HEK293 (cell line): ENCODE measurements around the gene ITGB5.

Experiments used
- CTCF ChIP-seq: fragments of 450-650 bp; formaldehyde crosslinking; IDR thresholded peaks from 2 replicates; pipeline ENCODE4 v1.5.1; 2016; ENCODE audit warnings: missing biosample characterization, missing genetic modification characterization
- GLIS1 ChIP-seq: fragments of 450-650 bp; formaldehyde crosslinking; IDR thresholded peaks from 2 replicates; pipeline ENCODE4 v1.5.1; 2016; ENCODE audit warnings: missing biosample characterization, missing genetic modification characterization
- KLF10 ChIP-seq: fragments of 450-650 bp; IDR thresholded peaks from 2 replicates; pipeline ENCODE4 v1.5.1; 2018; ENCODE audit warnings: missing biosample characterization, mild to moderate bottlenecking, missing genetic modification characterization
- KLF16 ChIP-seq: fragments of 450-650 bp; formaldehyde crosslinking; IDR thresholded peaks from 2 replicates; pipeline ENCODE4 v1.5.1; 2017; ENCODE audit warnings: missing biosample characterization, missing genetic modification characterization
- PBX3 ChIP-seq: sonication (generic); formaldehyde crosslinking; IDR thresholded peaks from 2 replicates; pipeline ENCODE4 v1.8.1; 2022; ENCODE audit warnings: mild to moderate bottlenecking, moderate library complexity, missing genetic modification reagents
- TRIM28 ChIP-seq: IDR thresholded peaks from 2 replicates; pipeline ENCODE4 v1.6.1; 2011; ENCODE audit warnings: low read length, control low read depth, borderline replicate concordance
- YY2 ChIP-seq: fragments of 450-650 bp; formaldehyde crosslinking; IDR thresholded peaks from 2 replicates; pipeline ENCODE4 v1.5.1; 2016; ENCODE audit warnings: missing biosample characterization, missing genetic modification characterization
- ZBTB26 ChIP-seq: fragments of 450-650 bp; formaldehyde crosslinking; optimal IDR thresholded peaks from 2 replicates; pipeline ENCODE3; 2016; ENCODE audit warnings: missing biosample characterization, mild to moderate bottlenecking, missing genetic modification characterization
- ZBTB8A ChIP-seq: fragments of 450-650 bp; formaldehyde crosslinking; IDR thresholded peaks from 2 replicates; pipeline ENCODE4 v1.5.1; 2016; ENCODE audit warnings: missing biosample characterization, missing genetic modification characterization
- ZFP3 ChIP-seq: fragments of 450-650 bp; formaldehyde crosslinking; IDR thresholded peaks from 2 replicates; pipeline ENCODE4 v1.5.1; 2016; ENCODE audit warnings: low read depth, missing biosample characterization, missing genetic modification characterization
- ZNF155 ChIP-seq: fragments of 450-650 bp; formaldehyde crosslinking; IDR thresholded peaks from 2 replicates; pipeline ENCODE4 v1.5.1; 2016; ENCODE audit warnings: missing biosample characterization, missing genetic modification characterization
- ZNF280D ChIP-seq: fragments of 450-650 bp; formaldehyde crosslinking; IDR thresholded peaks from 2 replicates; pipeline ENCODE4 v1.5.1; 2016; ENCODE audit warnings: missing biosample characterization, missing genetic modification characterization
- ZNF324 ChIP-seq: fragments of 450-650 bp; formaldehyde crosslinking; IDR thresholded peaks from 2 replicates; pipeline ENCODE4 v1.5.1; 2016; ENCODE audit warnings: missing biosample characterization, missing genetic modification characterization
- ZNF366 ChIP-seq: fragments of 450-650 bp; formaldehyde crosslinking; conservative IDR thresholded peaks from 2 replicates; pipeline ENCODE4 v1.5.1; 2016; ENCODE audit warnings: missing biosample characterization, missing genetic modification characterization
- ZNF473 ChIP-seq: fragments of 450-650 bp; formaldehyde crosslinking; IDR thresholded peaks from 2 replicates; pipeline ENCODE4 v1.5.1; 2017; ENCODE audit warnings: missing biosample characterization, missing genetic modification characterization
- ZNF518A ChIP-seq: fragments of 450-650 bp; formaldehyde crosslinking; conservative IDR thresholded peaks from 2 replicates; pipeline ENCODE4 v1.5.1; 2016; ENCODE audit warnings: low read depth, missing biosample characterization, missing genetic modification characterization
- ZNF558 ChIP-seq: fragments of 450-650 bp; formaldehyde crosslinking; IDR thresholded peaks from 2 replicates; pipeline ENCODE4 v1.5.1; 2016; ENCODE audit warnings: missing biosample characterization, missing genetic modification characterization
- ZNF621 ChIP-seq: fragments of 450-650 bp; formaldehyde crosslinking; IDR thresholded peaks from 2 replicates; pipeline ENCODE4 v1.5.1; 2017; ENCODE audit warnings: missing biosample characterization, missing genetic modification characterization
- ZNF624 ChIP-seq: fragments of 450-650 bp; formaldehyde crosslinking; IDR thresholded peaks from 2 replicates; pipeline ENCODE4 v1.5.1; 2017; ENCODE audit warnings: missing biosample characterization, missing genetic modification characterization
- ZNF629 ChIP-seq: fragments of 450-650 bp; formaldehyde crosslinking; IDR thresholded peaks from 2 replicates; pipeline ENCODE4 v1.5.1; 2017; ENCODE audit warnings: missing biosample characterization, missing genetic modification characterization
- ZNF677 ChIP-seq: fragments of 450-650 bp; IDR thresholded peaks from 2 replicates; pipeline ENCODE4 v1.5.0; 2018; ENCODE audit warnings: missing biosample characterization, mild to moderate bottlenecking, missing genetic modification characterization, moderate library complexity
- ZNF768 ChIP-seq: fragments of 450-650 bp; formaldehyde crosslinking; IDR thresholded peaks from 2 replicates; pipeline ENCODE4 v1.5.1; 2018; ENCODE audit warnings: missing biosample characterization, mild to moderate bottlenecking, missing genetic modification characterization
- ZNF785 ChIP-seq: fragments of 450-650 bp; formaldehyde crosslinking; IDR thresholded peaks from 2 replicates; pipeline ENCODE4 v1.5.1; 2016; ENCODE audit warnings: missing biosample characterization, missing genetic modification characterization
- TF ChIP-seq, protein P1 (sequence below): fragments of 450-650 bp; formaldehyde crosslinking; IDR thresholded peaks from 2 replicates; pipeline ENCODE4 v1.5.1; 2017; ENCODE audit warnings: missing biosample characterization, mild to moderate bottlenecking, missing genetic modification characterization, moderate library complexity

ITGB5 gene

GRCh38 chr3:124887177-124887931 lies at the start of gene ITGB5 (continued):
- TF ChIP-seq PBX3 (0 out of 2 replicates have a peak, but pooled peaks have one; percentile 57), ZNF677 (tag by site-specific recombination) (no peak), KLF16 (tag by site-specific recombination) (peak; percentile 85), ZNF155 (tag by site-specific recombination) (no peak), ZNF366 (tag by site-specific recombination) (peak; percentile 52; the same call in 1 of the 2 replicates), GLIS1 (tag by site-specific recombination) (peak; percentile 76), ZNF518A (tag by site-specific recombination) (no peak), ZNF324 (peak; percentile 47; the same call in 1 of the 2 replicates), ZNF621 (tag by site-specific recombination) (no peak), ZNF558 (tag by site-specific recombination) (no peak), ZNF785 (no peak), TRIM28 (no peak), KLF10 (peak; percentile 29; the same call in 1 of the 2 replicates), ZBTB8A (peak; percentile 85), ZNF624 (tag by site-specific recombination) (no peak), CTCF (tag by site-specific recombination) (peak; percentile 27; the same call in 1 of the 2 replicates), YY2 (tag by site-specific recombination) (no peak), ZNF473 (tag by site-specific recombination) (no peak), ZBTB26 (tag by site-specific recombination) (peak; percentile 62), ZNF280D (tag by site-specific recombination) (no peak), ZFP3 (tag by site-specific recombination) (no peak), ZNF768 (tag by site-specific recombination) (no peak), ZNF629 (tag by site-specific recombination) (0 out of 2 replicates have a peak, but pooled peaks have one; percentile 52)
- TF ChIP-seq, protein P1, sequence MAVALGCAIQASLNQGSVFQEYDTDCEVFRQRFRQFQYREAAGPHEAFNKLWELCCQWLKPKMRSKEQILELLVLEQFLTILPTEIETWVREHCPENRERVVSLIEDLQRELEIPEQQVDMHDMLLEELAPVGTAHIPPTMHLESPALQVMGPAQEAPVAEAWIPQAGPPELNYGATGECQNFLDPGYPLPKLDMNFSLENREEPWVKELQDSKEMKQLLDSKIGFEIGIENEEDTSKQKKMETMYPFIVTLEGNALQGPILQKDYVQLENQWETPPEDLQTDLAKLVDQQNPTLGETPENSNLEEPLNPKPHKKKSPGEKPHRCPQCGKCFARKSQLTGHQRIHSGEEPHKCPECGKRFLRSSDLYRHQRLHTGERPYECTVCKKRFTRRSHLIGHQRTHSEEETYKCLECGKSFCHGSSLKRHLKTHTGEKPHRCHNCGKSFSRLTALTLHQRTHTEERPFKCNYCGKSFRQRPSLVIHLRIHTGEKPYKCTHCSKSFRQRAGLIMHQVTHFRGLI (tag by site-specific recombination): peak; percentile 54; the same call in 1 of the 2 replicates
